ENCODE results near the gene NR2F6. TPM values are rescaled to one million over a fixed set of nuclear protein-coding genes. Genes with fewer than 3 reads are reported as not detected.
A peak's percentile ranks its signal among the peaks of the same experiment; 100 is the strongest.

Gene NR2F6
- total RNA-seq, 4 donors from 2014 or later, result 57.2 to 119 (median 83.6) TPM

GRCh38 chr19:17266975-17267788, 21.5 kb upstream of the NR2F6 start, which contains the start of gene BABAM1:
Gene BABAM1 (plus strand): TSS chr19:17267443. CDS start chr19:17268807, 1,364 bp downstream.
- TF ChIP-seq, protein P1, sequence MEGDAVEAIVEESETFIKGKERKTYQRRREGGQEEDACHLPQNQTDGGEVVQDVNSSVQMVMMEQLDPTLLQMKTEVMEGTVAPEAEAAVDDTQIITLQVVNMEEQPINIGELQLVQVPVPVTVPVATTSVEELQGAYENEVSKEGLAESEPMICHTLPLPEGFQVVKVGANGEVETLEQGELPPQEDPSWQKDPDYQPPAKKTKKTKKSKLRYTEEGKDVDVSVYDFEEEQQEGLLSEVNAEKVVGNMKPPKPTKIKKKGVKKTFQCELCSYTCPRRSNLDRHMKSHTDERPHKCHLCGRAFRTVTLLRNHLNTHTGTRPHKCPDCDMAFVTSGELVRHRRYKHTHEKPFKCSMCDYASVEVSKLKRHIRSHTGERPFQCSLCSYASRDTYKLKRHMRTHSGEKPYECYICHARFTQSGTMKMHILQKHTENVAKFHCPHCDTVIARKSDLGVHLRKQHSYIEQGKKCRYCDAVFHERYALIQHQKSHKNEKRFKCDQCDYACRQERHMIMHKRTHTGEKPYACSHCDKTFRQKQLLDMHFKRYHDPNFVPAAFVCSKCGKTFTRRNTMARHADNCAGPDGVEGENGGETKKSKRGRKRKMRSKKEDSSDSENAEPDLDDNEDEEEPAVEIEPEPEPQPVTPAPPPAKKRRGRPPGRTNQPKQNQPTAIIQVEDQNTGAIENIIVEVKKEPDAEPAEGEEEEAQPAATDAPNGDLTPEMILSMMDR (IDR thresholded peaks at IDR 0.05), result no peak
- no peak for TF ChIP-seq POLR2A (IDR thresholded peaks at IDR 0.05)
- 1% methylated on average over 27 of the region's 27 CpGs for WGBS, 2 donors
- intact Hi-C loops (cut with DNase I; ENCODE audit: low total_unique reads), result no loop called here
- DNase-seq (ENCODE audit: low spot score in 2 of 2), result peak; percentile 98 to 99
- peak within 1 kb of the TSS; percentile 86 for H3K4me3 ChIP-seq (ENCODE audit: low read depth, poor library complexity, severe bottlenecking)

DNA sequence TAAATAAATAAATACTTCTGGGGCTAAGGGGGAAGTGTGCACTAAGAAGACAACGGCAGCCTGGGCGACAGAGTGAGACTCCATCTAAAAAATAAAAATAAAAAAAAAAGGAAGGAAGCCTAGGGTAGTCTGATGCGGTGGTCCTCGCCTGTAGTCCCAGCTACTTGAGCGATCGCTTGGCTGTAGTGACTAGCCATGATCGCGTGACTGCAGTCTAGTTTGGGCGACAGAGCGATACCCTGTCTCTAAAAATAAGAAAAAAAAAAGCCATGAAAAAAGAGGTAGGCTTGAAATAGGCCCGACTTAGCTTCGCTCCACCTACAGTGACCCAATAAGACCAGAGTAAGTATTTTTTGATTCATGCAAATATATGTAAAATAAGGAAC, 20.9 kb upstream of the NR2F6 start:
- WGBS, 2 donors, result 67 to 76% methylated on average over 12 of the region's 12 CpGs
- DNase-seq (ENCODE audit: low spot score in 2 of 2), result no peak
- no peak for TF ChIP-seq POLR2A (IDR thresholded peaks at IDR 0.05)
- TF ChIP-seq, protein P1 (IDR thresholded peaks at IDR 0.05), result no peak
- H3K4me3 ChIP-seq (ENCODE audit: low read depth, poor library complexity, severe bottlenecking), result no peak overlapping the region
- intact Hi-C loops (cut with DNase I; ENCODE audit: low total_unique reads), result no loop called here

DNA sequence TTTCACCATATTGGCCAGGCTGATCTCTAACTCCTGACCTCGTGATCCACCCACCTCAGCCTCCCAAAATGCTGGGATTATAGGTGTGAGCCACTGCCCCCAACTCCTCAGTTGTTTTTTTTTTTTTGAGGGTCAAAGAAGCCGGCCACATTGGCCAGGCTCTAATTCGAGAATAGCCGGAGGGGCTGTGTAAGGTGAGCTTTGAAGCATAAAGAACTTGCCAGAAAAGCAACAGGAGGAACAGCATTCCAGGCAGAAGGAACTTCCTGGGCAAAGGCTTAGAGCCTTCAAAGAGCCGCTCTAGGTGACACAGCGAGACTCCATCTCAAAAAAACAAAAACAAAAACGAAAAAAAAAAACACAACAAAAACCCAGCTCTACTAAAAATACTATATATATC, 20.3 kb upstream of the NR2F6 start:
- H3K4me3 ChIP-seq (ENCODE audit: low read depth, poor library complexity, severe bottlenecking), result no peak overlapping the region
- 71 to 74% methylated on average over 7 of the region's 7 CpGs for WGBS, 2 donors
- DNase-seq (ENCODE audit: low spot score in 2 of 2), result no peak
- TF ChIP-seq, protein P1 (IDR thresholded peaks at IDR 0.05), result no peak
- no peak for TF ChIP-seq POLR2A (IDR thresholded peaks at IDR 0.05)
- intact Hi-C loops (cut with DNase I; ENCODE audit: low total_unique reads), result no loop called here

DNA sequence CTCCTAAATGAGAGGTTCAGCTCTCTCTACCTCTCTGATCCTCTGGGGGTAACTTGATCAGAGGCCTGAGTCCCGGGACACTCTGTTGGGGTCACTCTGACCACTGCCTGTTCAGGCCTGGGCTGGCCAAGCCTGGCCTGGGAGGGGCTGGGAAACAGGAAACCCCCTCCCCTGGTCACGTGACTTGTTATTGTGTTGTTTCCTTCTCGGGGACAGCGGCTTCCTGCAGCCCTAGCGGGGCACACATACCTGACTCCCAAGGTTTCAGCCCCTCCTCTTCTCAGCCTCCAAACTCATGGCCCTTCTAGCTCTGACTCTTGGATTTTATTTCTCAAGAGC, 18.9 kb upstream of the NR2F6 start, which contains the start of gene USHBP1:
USHBP1 (minus strand) TSS at position 105 of the 339 bp plus-strand sequence. CDS start 446 bp downstream, outside the sequence.
- intact Hi-C loops (cut with DNase I; ENCODE audit: low total_unique reads), result no loop called here
- WGBS, 2 donors, result 30 to 43% methylated on average over 5 of the region's 5 CpGs
- TF ChIP-seq, protein P1 (IDR thresholded peaks at IDR 0.05), result no peak
- no peak for TF ChIP-seq POLR2A (IDR thresholded peaks at IDR 0.05)
- DNase-seq (ENCODE audit: low spot score in 2 of 2), result no peak
- H3K4me3 ChIP-seq (ENCODE audit: low read depth, poor library complexity, severe bottlenecking), result no peak within 1 kb of the TSS

GRCh38 chr19:17263712-17264640, 18.3 kb upstream of the NR2F6 start:
- TF ChIP-seq, protein P1 (IDR thresholded peaks at IDR 0.05), result no peak
- TF ChIP-seq POLR2A (IDR thresholded peaks at IDR 0.05), result no peak
- DNase-seq (ENCODE audit: low spot score in 2 of 2), result no peak
- H3K4me3 ChIP-seq (ENCODE audit: low read depth, poor library complexity, severe bottlenecking), result no peak overlapping the region
- intact Hi-C loops (cut with DNase I; ENCODE audit: low total_unique reads), result no loop called here
- 76 to 82% methylated on average over 22 to 23 of the region's 23 CpGs for WGBS, 2 donors

Data from lower leg skin (tissue), 4 donors.